Spleen (tissue), 11 donors: ENCODE data around the gene YLPM1. TPM values are rescaled to one million over a fixed set of nuclear protein-coding genes. Genes with fewer than 3 reads are reported as not detected.
A peak's percentile ranks its signal among the peaks of the same experiment; 100 is the strongest.

Experiments used
- DNase-seq: peaks from one replicate; pipeline ENCODE4 v3.0.0-alpha.2; 2020
- H3K27ac ChIP-seq, 8 donors: fragments of 200-600 bp; sonication (generic) in 7 of 8; 1 replicate in 4 of 8; 2 replicates in 4 of 8; pipeline versions ENCODE4 v1.5.0 to v1.8.0; 2016 to 2021; ENCODE audit warnings: inconsistent platforms in 4 of 8, mild to moderate bottlenecking in 4 of 8, moderate library complexity in 1 of 8
- H3K27me3 ChIP-seq, 7 donors: fragments of 200-600 bp; sonication (generic) in 6 of 7; replicated peaks in 1 of 7; 1 replicate in 4 of 7; 2 replicates in 3 of 7; pipeline versions ENCODE4 v1.5.0 to v1.8.0; 2016 to 2021; ENCODE audit warnings: inconsistent platforms in 3 of 7, mild to moderate bottlenecking in 1 of 7
- H3K36me3 ChIP-seq, 6 donors: fragments of 200-600 bp; sonication (generic) in 5 of 6; 1 replicate in 4 of 6; 2 replicates in 2 of 6; pipeline versions ENCODE4 v1.5.0 to v1.8.0; 2016 to 2021; ENCODE audit warnings: inconsistent platforms in 2 of 6
- H3K4me1 ChIP-seq, 6 donors: fragments of 200-600 bp; sonication (generic) in 5 of 6; 1 replicate in 3 of 6; 2 replicates in 3 of 6; pipeline versions ENCODE4 v1.5.0 to v1.8.0; 2016 to 2021; ENCODE audit warnings: inconsistent platforms in 3 of 6
- H3K4me3 ChIP-seq, 8 donors: fragments of 200-600 bp; sonication (generic) in 7 of 8; 1 replicate in 4 of 8; 2 replicates in 4 of 8; pipeline versions ENCODE4 v1.5.0 to v1.8.0; 2016 to 2021; ENCODE audit warnings: inconsistent platforms in 4 of 8, mild to moderate bottlenecking in 4 of 8, moderate library complexity in 2 of 8
- H3K9me3 ChIP-seq, 8 donors: fragments of 200-600 bp; sonication (generic) in 7 of 8; 1 replicate in 4 of 8; 2 replicates in 4 of 8; pipeline versions ENCODE4 v1.5.0 to v1.8.0; 2016 to 2021; ENCODE audit warnings: inconsistent platforms in 4 of 8
- POLR2A ChIP-seq, 3 donors: fragments of 450-650 bp; IDR thresholded peaks; one replicate each; pipeline ENCODE4 v1.5.1; 2017; ENCODE audit warnings: antibody characterized with exemption in 3 of 3, mild to moderate bottlenecking in 1 of 3
- POLR2AphosphoS5 ChIP-seq, 3 donors: sonication (generic); formaldehyde crosslinking; IDR thresholded peaks; one replicate each; pipeline ENCODE4 v1.5.1; 2017; ENCODE audit warnings: antibody characterized with exemption in 3 of 3
- WGBS, 5 donors: extraction: QIAGEN DNeasy Blood & Tissue Kit in 3 of 5; methylation state at CpG; one replicate each; pipeline versions ENCODE4 v1.1.5 to v1.1.7; 2013 to 2018; 5-methylcytosine and 5-hydroxymethylcytosine counted together
- intact Hi-C: fragments of 100-400 bp; cut with DNase I; formaldehyde crosslinking; loops from one replicate; pipeline ENCODE4 v1.15.0; 2023; ENCODE audit warnings: low total_unique reads
- polyA plus RNA-seq, 3 donors: library from polyadenylated mRNA; stranded (reverse); fragments of 200-250 nt; gene quantifications; one replicate each; pipeline ENCODE4 v1.2.1, GENCODE V29; 2013
- total RNA-seq, 7 donors: library from RNA; depleted of rRNA in 3 of 7; stranded (reverse); fragments of >200 nt in 3 of 7; fragmentation: NEBNext Ultra II Directional in 4 of 7; extraction: Animal tissue kit (Norgen Biotek cat#: 25700) in 4 of 7; gene quantifications; one replicate each; pipeline versions ENCODE4 v1.1.0 to v1.2.1, GENCODE V29; 2016 to 2021
- TF ChIP-seq, protein P1 (sequence below), 11 experiments: fragments of 200-600 bp in 7 of 11; fragments of 450-650 bp in 4 of 11; sonication (generic) in 4 of 11; IDR thresholded peaks in 8 of 11; conservative IDR thresholded peaks in 3 of 11; 1 replicate in 7 of 11; 2 replicates in 4 of 11; pipeline versions ENCODE4 v1.4.0 to v1.8.0; 2016 to 2021; ENCODE audit warnings: antibody characterized with exemption in 11 of 11, inconsistent platforms in 4 of 11, mild to moderate bottlenecking in 1 of 11
- donor health status: healthy with polysubstance abuse.
- donor health status: DM: no; HTN: no; CAD: no; lungs with moderate emphysema.
- donor health status: DM: no; HTN: no; CAD: no.
- donor health status: Bipolar disorder and iron deficiency.
- donor health status: healthy.
- donor health status: DM: no; HTN: no; CAD: no.
- donor health status: DM: yes; HTN: yes; CAD: no.

Gene YLPM1
- total and polyA plus RNA-seq, 10 donors, result 12.1 to 100 (median 71.1) TPM

- Histone ChIP-seq H3K27ac (no peak overlapping the region), H3K9me3 (no peaks in the 10 kb centered on the region), H3K4me1 (no peaks in the 10 kb centered on the region), H3K36me3 (peaks cover 2 to 83% (median 57%) of the 10 kb centered on the region in 6 donors), H3K27me3 (no peaks in the 10 kb centered on the region), H3K4me3 (no peak overlapping the region)
- no peak for DNase-seq
- TF ChIP-seq, protein P1, sequence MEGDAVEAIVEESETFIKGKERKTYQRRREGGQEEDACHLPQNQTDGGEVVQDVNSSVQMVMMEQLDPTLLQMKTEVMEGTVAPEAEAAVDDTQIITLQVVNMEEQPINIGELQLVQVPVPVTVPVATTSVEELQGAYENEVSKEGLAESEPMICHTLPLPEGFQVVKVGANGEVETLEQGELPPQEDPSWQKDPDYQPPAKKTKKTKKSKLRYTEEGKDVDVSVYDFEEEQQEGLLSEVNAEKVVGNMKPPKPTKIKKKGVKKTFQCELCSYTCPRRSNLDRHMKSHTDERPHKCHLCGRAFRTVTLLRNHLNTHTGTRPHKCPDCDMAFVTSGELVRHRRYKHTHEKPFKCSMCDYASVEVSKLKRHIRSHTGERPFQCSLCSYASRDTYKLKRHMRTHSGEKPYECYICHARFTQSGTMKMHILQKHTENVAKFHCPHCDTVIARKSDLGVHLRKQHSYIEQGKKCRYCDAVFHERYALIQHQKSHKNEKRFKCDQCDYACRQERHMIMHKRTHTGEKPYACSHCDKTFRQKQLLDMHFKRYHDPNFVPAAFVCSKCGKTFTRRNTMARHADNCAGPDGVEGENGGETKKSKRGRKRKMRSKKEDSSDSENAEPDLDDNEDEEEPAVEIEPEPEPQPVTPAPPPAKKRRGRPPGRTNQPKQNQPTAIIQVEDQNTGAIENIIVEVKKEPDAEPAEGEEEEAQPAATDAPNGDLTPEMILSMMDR (IDR thresholded peaks at IDR 0.05 in 8 of 11, conservative IDR thresholded peaks at IDR 0.05 in 3 of 11), result no peak
- WGBS, 5 donors, result 79 to 93% (median 91%) methylated on average over 3 of the region's 3 CpGs
- intact Hi-C loops, result no loop called here
These were observed 40.0 kb upstream of the YLPM1 start for GRCh38 chr14:74723134-74723533.

GRCh38 chr14:74732387-74732786 lies 30.7 kb upstream of the YLPM1 start:
- intact Hi-C loops, result no loop called here
- peaks cover 0 to 73% (median 51%) of the 10 kb centered on the region in 6 donors for H3K36me3 ChIP-seq
- H3K4me3 ChIP-seq, result no peak overlapping the region
- DNase-seq, result no peak
- no peaks in the 10 kb centered on the region for H3K9me3 ChIP-seq
- H3K4me1 ChIP-seq, result no peaks in the 10 kb centered on the region
- TF ChIP-seq, protein P1 (IDR thresholded peaks at IDR 0.05 in 8 of 11, conservative IDR thresholded peaks at IDR 0.05 in 3 of 11), result no peak
- no peak for TF ChIP-seq POLR2A (IDR thresholded peaks at IDR 0.05)
- no peak for TF ChIP-seq POLR2AphosphoS5 (IDR thresholded peaks at IDR 0.05)
- no peak overlapping the region for H3K27ac ChIP-seq
- WGBS, 5 donors, result 90 to 98% (median 92%) methylated on average over 2 of the region's 2 CpGs
- H3K27me3 ChIP-seq, result no peaks in the 10 kb centered on the region

DNA sequence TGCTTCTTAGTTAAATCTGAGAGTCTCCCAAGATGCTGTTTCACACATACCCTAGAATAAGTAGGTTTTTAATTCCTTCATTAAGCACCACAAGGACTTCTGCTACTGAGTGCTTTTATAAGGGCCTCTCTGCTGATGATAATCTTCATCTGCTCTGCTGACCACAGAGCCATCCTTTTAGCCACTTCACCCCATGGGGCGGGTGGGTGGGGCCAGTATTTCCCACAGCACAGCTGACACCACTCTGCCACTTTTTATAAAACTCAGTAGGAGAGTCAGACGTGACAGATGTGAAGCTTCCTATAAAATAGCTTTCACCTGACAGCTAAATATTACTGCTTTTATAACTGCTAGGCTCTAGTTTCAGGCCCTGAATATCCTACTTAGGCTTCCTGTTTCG lies 29.9 kb upstream of the YLPM1 start:
- Histone ChIP-seq H3K27ac (peak overlapping the region in 3 of 8 donors; percentile 4 to 15 (median 10)), H3K9me3 (no peaks in the 10 kb centered on the region), H3K4me3 (no peak overlapping the region), H3K4me1 (no peaks in the 10 kb centered on the region), H3K27me3 (no peaks in the 10 kb centered on the region), H3K36me3 (peaks cover 0 to 82% (median 54%) of the 10 kb centered on the region in 6 donors)
- TF ChIP-seq, protein P1 (IDR thresholded peaks at IDR 0.05 in 8 of 11, conservative IDR thresholded peaks at IDR 0.05 in 3 of 11), result no peak
- TF ChIP-seq POLR2AphosphoS5 (IDR thresholded peaks at IDR 0.05), result no peak
- no peak for TF ChIP-seq POLR2A (IDR thresholded peaks at IDR 0.05)
- no peak for DNase-seq
- intact Hi-C loops, result no loop called here
- WGBS, 5 donors, result 71 to 87% (median 78%) methylated on average over 3 of the region's 3 CpGs

DNA sequence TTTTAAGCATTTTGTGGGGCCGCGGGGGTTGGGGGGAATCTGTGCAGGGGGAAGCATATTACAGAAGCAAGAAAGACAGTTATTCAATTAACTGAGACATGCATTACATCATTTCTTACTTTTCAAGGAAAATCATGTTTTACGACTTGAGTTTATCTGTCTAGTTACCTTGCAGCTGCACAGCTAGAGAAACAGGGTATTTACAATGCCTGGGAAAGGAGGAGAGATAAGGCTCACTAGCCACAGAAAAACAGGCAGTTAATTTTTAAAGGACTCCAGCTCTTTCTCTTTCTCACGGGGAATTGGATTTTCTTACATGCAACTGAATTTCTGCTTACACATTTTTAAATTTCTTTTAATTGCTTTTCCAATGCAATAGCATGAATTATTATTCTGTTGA lies 28.0 kb upstream of the YLPM1 start:
- TF ChIP-seq POLR2AphosphoS5 (IDR thresholded peaks at IDR 0.05), result no peak
- no peak for DNase-seq
- peaks cover 0 to 95% (median 65%) of the 10 kb centered on the region in 6 donors for H3K36me3 ChIP-seq
- 96 to 98% (median 97%) methylated on average over 4 of the region's 4 CpGs for WGBS, 5 donors
- no peaks in the 10 kb centered on the region for H3K27me3 ChIP-seq
- intact Hi-C loops, result no loop called here
- H3K4me1 ChIP-seq, result no peaks in the 10 kb centered on the region
- H3K4me3 ChIP-seq, result no peak overlapping the region
- no peaks in the 10 kb centered on the region for H3K9me3 ChIP-seq
- H3K27ac ChIP-seq, result no peak overlapping the region

GRCh38 chr14:74737753-74738325 lies 25.3 kb upstream of the YLPM1 start:
- WGBS, 5 donors, result 90 to 99% (median 94%) methylated on average over 4 of the region's 4 CpGs

More at GRCh38 chr14:74737753-74738325, 25.3 kb upstream of the YLPM1 start:
- Histone ChIP-seq H3K9me3 (no peaks in the 10 kb centered on the region), H3K27ac (no peak overlapping the region), H3K4me1 (no peaks in the 10 kb centered on the region), H3K27me3 (no peaks in the 10 kb centered on the region), H3K36me3 (peaks cover 0 to 68% (median 54%) of the 10 kb centered on the region in 6 donors), H3K4me3 (no peak overlapping the region)
- intact Hi-C loops, result no loop called here
- no peak for DNase-seq
- TF ChIP-seq, protein P1 (IDR thresholded peaks at IDR 0.05 in 8 of 11, conservative IDR thresholded peaks at IDR 0.05 in 3 of 11), result no peak
- TF ChIP-seq POLR2A (IDR thresholded peaks at IDR 0.05), result no peak
- no peak for TF ChIP-seq POLR2AphosphoS5 (IDR thresholded peaks at IDR 0.05)
